Stomach smooth muscle (tissue), 2 donors: ENCODE measurements around the gene C12orf50.

ENCODE experiments used
- H3K27ac ChIP-seq: one replicate; pipeline ENCODE4 v1.7.0; 2013; ENCODE audit warnings: mild to moderate bottlenecking, low read length, inconsistent platforms
- H3K27me3 ChIP-seq, 2 donors: one replicate each; pipeline ENCODE4 v1.7.0; 2013; ENCODE audit warnings: low read length in 2 of 2; ENCODE audit not compliant: insufficient read depth in 2 of 2, control insufficient read depth in 1 of 2
- H3K36me3 ChIP-seq, 2 donors: one replicate each; pipeline ENCODE4 v1.7.0; 2013; ENCODE audit warnings: low read length in 2 of 2; ENCODE audit not compliant: control insufficient read depth in 2 of 2, insufficient read depth in 2 of 2
- H3K4me1 ChIP-seq: one replicate; pipeline ENCODE4 v1.7.0; 2013; ENCODE audit warnings: low read length; ENCODE audit not compliant: control insufficient read depth, insufficient read depth
- H3K4me3 ChIP-seq, 2 donors: one replicate each; pipeline ENCODE4 v1.7.0; 2013; ENCODE audit warnings: low read length in 2 of 2
- H3K9ac ChIP-seq, 2 donors: one replicate each; pipeline ENCODE4 v1.7.0; 2013; ENCODE audit warnings: low read length in 2 of 2, mild to moderate bottlenecking in 1 of 2
- H3K9me3 ChIP-seq, 2 donors: one replicate each; pipeline ENCODE4 v1.7.0; 2013; ENCODE audit warnings: low read length in 2 of 2; ENCODE audit not compliant: control insufficient read depth in 2 of 2
- donor health status: healthy.
- donor health status: Pancreatic carcinoma.

C12orf50 gene

DNA sequence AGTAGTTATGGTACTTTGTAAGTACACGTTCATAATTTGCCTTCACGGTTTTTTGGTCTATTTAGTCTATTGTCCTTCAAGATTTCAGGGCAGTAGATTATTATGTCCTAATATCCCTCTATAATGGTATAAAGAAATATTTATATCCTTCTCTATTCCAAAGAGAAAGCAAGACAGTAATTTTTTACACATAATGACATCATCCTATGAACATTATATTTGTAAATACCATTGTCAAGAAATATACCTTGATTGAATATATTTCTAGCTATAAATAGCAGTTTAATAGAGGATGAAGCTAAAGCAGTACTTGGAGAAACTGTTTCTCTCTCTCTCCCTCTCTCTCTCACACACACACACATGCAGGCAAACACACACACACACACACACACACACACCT, 77.0 kb downstream of the C12orf50 start:
- Histone ChIP-seq H3K36me3 (no peaks in the 10 kb centered on the region), H3K9ac (no peak overlapping the region), H3K4me1 (no peaks in the 10 kb centered on the region), H3K4me3 (no peak overlapping the region), H3K27ac (no peak overlapping the region), H3K9me3 (no peaks in the 10 kb centered on the region), H3K27me3 (no peaks in the 10 kb centered on the region)

DNA sequence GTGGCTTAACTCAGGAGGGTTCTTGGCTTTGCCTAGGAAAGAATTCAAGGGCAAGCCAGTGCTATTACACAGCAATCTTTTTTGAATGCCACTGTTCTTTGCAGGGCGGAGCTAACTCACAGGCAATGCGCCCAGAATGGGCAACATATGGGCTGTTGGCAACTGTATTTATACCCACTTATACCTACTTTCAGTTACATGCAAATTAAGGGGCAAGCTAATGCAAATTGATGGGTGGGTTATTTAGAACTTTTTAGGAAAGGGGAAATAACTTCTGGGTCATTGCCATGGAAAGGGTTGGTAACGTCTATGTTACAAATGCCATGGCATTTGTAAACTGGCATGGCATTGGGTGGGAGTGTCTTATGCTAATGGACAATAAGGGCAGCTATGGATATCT, 85.4 kb downstream of the C12orf50 start:
- H3K4me3 ChIP-seq = no peak overlapping the region
- no peaks in the 10 kb centered on the region for H3K4me1 ChIP-seq
- H3K9me3 ChIP-seq = no peaks in the 10 kb centered on the region
- no peaks in the 10 kb centered on the region for H3K36me3 ChIP-seq
- no peak overlapping the region for H3K27ac ChIP-seq
- H3K27me3 ChIP-seq = no peaks in the 10 kb centered on the region
- no peak overlapping the region for H3K9ac ChIP-seq

DNA sequence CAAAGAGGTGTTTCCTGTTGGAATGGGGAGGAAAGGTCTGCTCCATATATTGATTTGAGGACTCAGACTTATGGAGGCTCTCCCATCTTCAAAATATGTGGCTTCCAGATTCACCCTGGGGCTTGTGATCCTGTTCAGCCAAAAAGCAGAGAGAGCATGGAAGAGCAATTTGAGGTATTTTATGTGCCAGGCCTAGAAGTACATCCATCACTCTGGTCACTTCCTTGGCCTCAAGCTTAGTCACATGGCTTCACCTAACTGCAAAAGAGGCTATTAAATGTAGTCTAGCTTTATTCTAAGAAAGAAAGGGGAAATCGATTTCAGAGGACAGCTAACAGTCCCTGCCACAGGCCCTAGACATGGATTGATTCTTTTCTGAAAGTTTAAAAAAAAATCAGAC, 86.2 kb downstream of the C12orf50 start:
- H3K4me3 ChIP-seq = no peak overlapping the region
- H3K36me3 ChIP-seq = no peaks in the 10 kb centered on the region
- no peaks in the 10 kb centered on the region for H3K4me1 ChIP-seq
- H3K9me3 ChIP-seq = no peaks in the 10 kb centered on the region
- no peak overlapping the region for H3K9ac ChIP-seq
- no peaks in the 10 kb centered on the region for H3K27me3 ChIP-seq
- no peak overlapping the region for H3K27ac ChIP-seq

DNA sequence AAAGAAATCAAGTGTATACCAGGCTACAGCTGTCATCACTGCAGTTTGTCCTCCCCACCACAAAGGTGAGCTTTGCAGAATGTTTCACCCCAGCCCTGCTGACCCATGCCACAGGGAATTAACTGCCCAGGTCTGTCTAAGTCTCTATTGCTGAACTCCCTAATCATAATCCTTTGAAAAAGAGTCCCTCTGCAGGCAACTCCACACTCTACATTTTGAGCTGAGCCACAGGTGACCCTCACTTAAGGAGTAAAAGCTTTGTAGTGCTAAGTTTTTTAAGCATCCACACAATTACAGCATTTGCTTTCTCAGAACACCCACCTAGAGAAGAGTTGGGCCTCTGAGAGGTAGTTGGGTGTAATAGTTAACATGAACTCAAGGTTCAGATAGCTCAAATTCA, 90.0 kb downstream of the C12orf50 start:
- Histone ChIP-seq H3K9me3 (no peaks in the 10 kb centered on the region), H3K36me3 (no peaks in the 10 kb centered on the region), H3K4me3 (no peak overlapping the region), H3K9ac (no peak overlapping the region), H3K4me1 (no peaks in the 10 kb centered on the region), H3K27me3 (no peaks in the 10 kb centered on the region), H3K27ac (no peak overlapping the region)

DNA sequence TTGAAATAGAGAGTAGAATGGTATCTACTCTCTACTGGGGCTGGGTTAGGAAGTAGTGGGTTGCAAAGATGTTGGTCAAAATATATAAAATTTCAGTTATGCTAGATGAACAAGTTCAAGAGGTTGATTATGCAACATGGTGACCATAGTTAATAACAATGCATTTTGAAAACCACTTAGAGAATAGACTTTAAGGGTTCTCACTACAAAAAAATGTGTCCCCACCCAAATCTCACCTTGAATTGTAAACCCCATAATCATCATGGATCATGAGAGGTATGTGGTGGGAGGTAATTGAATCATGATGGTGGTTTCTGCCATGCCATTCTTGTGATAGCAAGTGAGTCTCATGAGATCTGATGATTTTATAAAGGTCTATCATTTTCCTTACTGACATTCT, 94.0 kb downstream of the C12orf50 start:
- Histone ChIP-seq H3K27me3 (no peaks in the 10 kb centered on the region), H3K36me3 (no peaks in the 10 kb centered on the region), H3K27ac (no peak overlapping the region), H3K4me1 (no peaks in the 10 kb centered on the region), H3K9ac (no peak overlapping the region), H3K4me3 (no peak overlapping the region), H3K9me3 (no peaks in the 10 kb centered on the region)

DNA sequence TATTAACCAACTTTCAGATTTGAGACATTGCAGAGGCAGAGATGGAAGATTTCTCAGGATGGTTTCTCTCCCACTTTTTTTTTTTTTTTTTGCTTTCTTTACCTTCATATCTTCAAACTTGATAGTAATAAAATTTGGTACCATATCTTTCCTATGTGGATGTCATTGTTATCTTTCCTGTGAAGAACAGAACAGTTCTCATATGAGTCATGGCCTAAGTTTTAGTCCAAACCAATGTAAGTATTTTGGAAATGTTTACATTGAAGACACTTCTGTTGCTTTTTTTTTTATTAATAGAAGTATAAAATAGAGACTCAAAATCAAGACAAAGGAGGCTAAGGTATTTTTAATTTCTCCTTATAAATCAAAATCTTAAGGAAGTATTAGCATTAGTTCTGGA, 95.2 kb downstream of the C12orf50 start:
- Histone ChIP-seq H3K27ac (no peak overlapping the region), H3K9ac (no peak overlapping the region), H3K9me3 (no peaks in the 10 kb centered on the region), H3K36me3 (no peaks in the 10 kb centered on the region), H3K27me3 (no peaks in the 10 kb centered on the region), H3K4me1 (no peaks in the 10 kb centered on the region), H3K4me3 (no peak overlapping the region)

DNA sequence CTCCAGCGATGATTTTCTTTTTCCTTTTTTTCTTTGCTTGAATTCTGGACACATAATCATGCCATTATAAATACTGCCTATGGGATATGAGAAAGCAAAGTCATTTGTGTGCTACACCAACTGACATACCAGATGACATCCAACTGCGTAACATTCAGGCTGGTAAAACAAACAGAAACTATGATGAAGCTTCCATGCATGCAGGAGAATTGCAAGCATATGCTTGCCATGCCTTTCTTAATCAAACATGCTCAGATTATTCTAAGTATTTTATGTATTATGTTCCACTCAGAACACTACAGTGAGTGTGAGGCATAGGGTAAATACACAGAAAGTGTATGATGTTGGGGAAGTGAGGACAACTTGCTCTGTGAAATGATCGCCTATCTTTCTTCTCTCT, 97.4 kb downstream of the C12orf50 start:
- Histone ChIP-seq H3K4me1 (no peaks in the 10 kb centered on the region), H3K27me3 (no peaks in the 10 kb centered on the region), H3K36me3 (no peaks in the 10 kb centered on the region), H3K27ac (no peak overlapping the region), H3K9ac (no peak overlapping the region), H3K9me3 (no peaks in the 10 kb centered on the region), H3K4me3 (no peak overlapping the region)

DNA sequence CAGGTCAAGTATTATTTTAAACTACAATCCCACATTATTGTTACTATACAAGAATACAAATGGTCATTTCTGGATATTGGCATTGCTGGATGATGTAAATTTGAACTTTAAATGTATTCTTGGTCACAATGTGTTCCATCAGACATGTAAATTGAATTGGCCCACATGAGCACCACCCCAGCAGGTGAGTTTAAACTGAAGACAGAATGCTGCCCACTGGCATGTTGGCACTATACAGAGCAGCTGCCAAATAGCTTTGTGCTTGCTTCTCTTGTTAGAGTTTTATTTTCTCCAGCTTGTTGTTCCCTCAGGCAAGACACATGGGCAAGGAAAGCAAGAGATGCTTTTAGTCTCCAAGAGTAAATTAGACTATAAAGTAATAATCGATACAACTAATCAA, 98.6 kb downstream of the C12orf50 start:
- no peaks in the 10 kb centered on the region for H3K36me3 ChIP-seq
- no peak overlapping the region for H3K4me3 ChIP-seq
- no peak overlapping the region for H3K9ac ChIP-seq
- no peaks in the 10 kb centered on the region for H3K27me3 ChIP-seq
- no peaks in the 10 kb centered on the region for H3K4me1 ChIP-seq
- H3K27ac ChIP-seq = no peak overlapping the region
- no peaks in the 10 kb centered on the region for H3K9me3 ChIP-seq
